MCF 10A (cell line): ENCODE measurements around the gene FABP7. TPM values are rescaled to one million over a fixed set of nuclear protein-coding genes. Genes with fewer than 3 reads are reported as not detected.

Experiments used
- BruUV-seq: library from RNA; stranded (reverse); fragments of 400-500 nt; replicated peaks from 2 replicates; lab custom pipeline; 2021; lab: Mats Ljungman, UMichigan
- CTCF ChIA-PET: fragments of 300-600 bp; sonication (Branson Sonifier 250); formaldehyde crosslinking; extraction: SDS; loops from one replicate; lab custom pipeline; 2021; ENCODE audit warnings: antibody characterized with exemption, inconsistent platforms; lab: Yijun Ruan, JAX
- POLR2A ChIA-PET: fragments of 300-600, 350-650 bp; sonication (Branson Sonifier 250); formaldehyde crosslinking; extraction: SDS; loops from one replicate; lab custom pipeline; 2020; ENCODE audit warnings: antibody characterized with exemption, inconsistent platforms; lab: Yijun Ruan, JAX
- DNase-seq: peaks from one replicate; pipeline ENCODE4 v3.0.0-alpha.2; 2018; ENCODE audit not compliant: unreplicated experiment
- H3K27ac Mint-ChIP-seq: one replicate; pipeline ENCODE4 v1.8.0; 2022; ENCODE audit warnings: mild to moderate bottlenecking, low read depth, mixed read lengths; ENCODE audit not compliant: unreplicated experiment
- H3K27me3 Mint-ChIP-seq: one replicate; pipeline ENCODE4 v1.8.0; 2022; ENCODE audit warnings: mixed read lengths; ENCODE audit not compliant: insufficient read depth, unreplicated experiment
- H3K36me3 Mint-ChIP-seq: one replicate; pipeline ENCODE4 v1.8.0; 2022; ENCODE audit warnings: mild to moderate bottlenecking, moderate library complexity, mixed read lengths; ENCODE audit not compliant: insufficient read depth, unreplicated experiment
- H3K4me1 Mint-ChIP-seq: one replicate; pipeline ENCODE4 v1.8.0; 2022; ENCODE audit warnings: mixed read lengths; ENCODE audit not compliant: insufficient read depth, unreplicated experiment
- H3K4me3 Mint-ChIP-seq: one replicate; pipeline ENCODE4 v1.8.0; 2022; ENCODE audit warnings: mild to moderate bottlenecking, moderate library complexity, mixed read lengths; ENCODE audit not compliant: unreplicated experiment
- H3K9me3 Mint-ChIP-seq: one replicate; pipeline ENCODE4 v1.8.0; 2022; ENCODE audit warnings: mixed read lengths; ENCODE audit not compliant: unreplicated experiment
- CTCF ChIP-seq: fragments of 200-600 bp; IDR thresholded peaks from one replicate; pipeline ENCODE4 v1.8.0; 2022; ENCODE audit warnings: antibody characterized with exemption, mild to moderate bottlenecking; ENCODE audit not compliant: unreplicated experiment
- intact Hi-C: fragments of 100-400 bp; cut with micrococcal nuclease; formaldehyde crosslinking; loops from 2 replicates; pipeline ENCODE4 v1.14.1; 2022
- total RNA-seq: library from RNA; stranded (reverse); gene quantifications from 2 replicates; pipeline ENCODE4 v1.2.3, GENCODE V29; 2022

Gene FABP7
- total RNA-seq, 1 experiment from 2014 or later: not detected

GRCh38 chr6:122799140-122799745 lies 19.7 kb downstream of the FABP7 start:
- peaks cover 14% of the 10 kb centered on the region for H3K4me1 Mint-ChIP-seq
- no peaks in the 10 kb centered on the region for H3K9me3 Mint-ChIP-seq
- H3K4me3 Mint-ChIP-seq: no peak overlapping the region
- ChIA-PET CTCF (interaction anchor here (0.7 to 6.6 kb wide), 12 partner anchors 9 to 441 kb away, joined by 3 to 54 read pairs (median 8); partner anchors contain the start of genes HSF2 and SMPDL3A), POLR2A (interaction anchor here (0.9 to 9.2 kb wide), 5 partner anchors 9 to 328 kb away, joined by 3 to 202 read pairs (median 4); partner anchors contain the start of genes SERINC1 and SMPDL3A)
- TF ChIP-seq CTCF: no peak
- no TSS peak for BruUV-seq
- H3K36me3 Mint-ChIP-seq: no peaks in the 10 kb centered on the region
- DNase-seq: no peak
- H3K27me3 Mint-ChIP-seq: no peaks in the 10 kb centered on the region
- no peak overlapping the region for H3K27ac Mint-ChIP-seq
- intact Hi-C loops: loop anchor here (2.0 kb wide), 1 partner anchor 64 kb away; no protein-coding TSS in a partner anchor

- H3K4me3 Mint-ChIP-seq: no peak overlapping the region
- no TSS peak for BruUV-seq
- POLR2A ChIA-PET: interaction anchor here (1.0 to 9.2 kb wide), 4 partner anchors 10 to 329 kb away, joined by 3 to 202 read pairs (median 12); partner anchors contain the start of genes SERINC1 and SMPDL3A
- H3K27ac Mint-ChIP-seq: no peak overlapping the region
- no peaks in the 10 kb centered on the region for H3K27me3 Mint-ChIP-seq
- no peak for TF ChIP-seq CTCF
- DNase-seq: peak; percentile 53
- H3K36me3 Mint-ChIP-seq: no peaks in the 10 kb centered on the region
- H3K9me3 Mint-ChIP-seq: no peaks in the 10 kb centered on the region
- peaks cover 14% of the 10 kb centered on the region for H3K4me1 Mint-ChIP-seq
- intact Hi-C loops: loop anchor here (1.0 to 2.0 kb wide), 2 partner anchors 11 to 65 kb away; partner anchors contain the start of gene SMPDL3A
- CTCF ChIA-PET: interaction anchor here (1.3 to 6.6 kb wide), 8 partner anchors 9 to 72 kb away, joined by 7 to 54 read pairs (median 18); partner anchors contain the start of gene SMPDL3A
Observed at GRCh38 chr6:122799916-122800686, 20.6 kb downstream of the FABP7 start.

- ChIA-PET CTCF (interaction anchor here (0.8 to 6.6 kb wide), 9 partner anchors 10 to 73 kb away, joined by 3 to 54 read pairs (median 11); partner anchors contain the start of gene SMPDL3A), POLR2A (interaction anchor here (0.9 to 9.2 kb wide), 4 partner anchors 10 to 190 kb away, joined by 3 to 202 read pairs (median 13); partner anchors contain the start of gene SMPDL3A)
- Mint-ChIP-seq H3K27me3 (no peaks in the 10 kb centered on the region), H3K36me3 (peaks cover 5% of the 10 kb centered on the region), H3K9me3 (no peaks in the 10 kb centered on the region), H3K4me3 (no peak overlapping the region), H3K4me1 (peaks cover 14% of the 10 kb centered on the region), H3K27ac (no peak overlapping the region)
- BruUV-seq: no TSS peak
- intact Hi-C loops: loop anchor here (1.0 kb wide), 1 partner anchor 12 kb away; the partner anchor contains the start of gene SMPDL3A
- no peak for TF ChIP-seq CTCF
- no peak for DNase-seq
Observed at GRCh38 chr6:122800906-122801305, 21.4 kb downstream of the FABP7 start.
